ENCODE results near the gene ASCC3.

ASCC3 gene

DNA sequence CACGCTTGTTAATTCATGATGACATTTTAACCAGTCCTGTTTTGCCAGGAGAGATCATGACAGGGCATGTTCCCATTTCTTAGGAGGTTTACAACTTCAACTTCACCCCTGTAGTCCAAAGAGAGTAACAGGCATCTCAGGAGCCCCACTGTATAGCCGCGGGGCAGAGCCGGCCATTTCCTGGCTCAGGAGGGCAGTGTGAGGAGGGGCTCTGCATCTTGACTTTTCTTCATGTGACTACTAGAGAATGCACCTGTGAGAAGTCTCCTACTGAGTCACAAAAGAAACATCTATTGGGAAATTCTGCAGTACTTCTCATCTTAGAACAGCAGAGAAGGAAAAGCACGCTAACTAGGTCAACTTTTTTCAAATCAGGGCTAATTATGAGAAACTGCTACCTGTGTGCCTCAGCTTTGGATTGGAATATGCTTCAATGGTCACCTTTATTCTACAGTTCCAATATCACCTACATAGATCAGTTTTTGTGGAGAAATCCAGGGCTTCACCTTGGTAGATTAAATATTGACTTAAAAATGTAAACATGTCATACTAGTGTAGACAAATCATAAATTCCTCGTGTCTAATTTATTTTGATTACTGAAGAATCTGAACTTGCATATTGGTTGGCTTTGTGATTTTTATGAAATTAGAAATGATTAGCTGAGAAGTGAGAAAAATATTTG, 387.8 kb downstream of the ASCC3 start:
- DNase-seq (ENCODE audit: low read depth, low spot score) = no peak

DNA sequence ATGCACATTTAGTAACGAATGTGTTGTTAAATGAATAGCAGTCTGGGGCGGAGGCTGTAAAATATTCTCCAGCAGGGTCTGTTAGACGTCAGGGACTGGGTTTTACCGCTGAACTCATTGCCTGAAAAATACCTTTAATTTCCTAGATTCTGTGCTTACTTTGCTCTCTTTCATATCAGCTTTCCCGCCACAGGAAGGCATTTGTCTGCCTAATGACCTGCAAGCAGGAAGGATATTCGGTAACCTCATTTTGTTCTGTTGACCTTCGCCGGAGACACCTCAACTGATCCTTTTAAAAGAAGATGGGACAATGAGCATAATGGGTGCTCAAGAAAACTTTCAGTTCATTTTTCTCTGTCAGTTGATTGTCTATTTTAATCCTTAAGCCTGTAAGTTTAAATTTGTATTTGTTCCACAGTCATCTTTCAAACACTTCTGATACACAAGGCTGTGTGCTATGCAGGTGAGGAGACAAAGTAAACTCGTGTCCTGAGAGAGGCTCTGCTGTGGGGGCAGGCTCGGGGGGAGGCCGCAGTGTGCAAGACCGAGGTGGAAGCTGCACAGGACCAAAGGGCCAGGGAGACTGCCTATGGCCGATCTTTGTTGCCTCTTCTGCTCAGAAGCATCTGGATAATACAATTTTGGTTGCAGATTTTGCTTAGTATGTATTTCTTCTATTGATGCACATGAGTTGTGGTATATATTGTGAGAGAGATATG, 389.0 kb downstream of the ASCC3 start:
- DNase-seq (ENCODE audit: low read depth, low spot score) = no peak

- DNase-seq (ENCODE audit: low read depth, low spot score) = no peak
These were observed 391.1 kb downstream of the ASCC3 start for GRCh38 chr6:100490065-100490464.

- DNase-seq (ENCODE audit: low read depth, low spot score) = no peak
These were observed 392.9 kb downstream of the ASCC3 start for GRCh38 chr6:100488244-100488643.

- no peak for DNase-seq (ENCODE audit: low read depth, low spot score)
These were observed 393.5 kb downstream of the ASCC3 start for GRCh38 chr6:100487638-100488037.

DNA sequence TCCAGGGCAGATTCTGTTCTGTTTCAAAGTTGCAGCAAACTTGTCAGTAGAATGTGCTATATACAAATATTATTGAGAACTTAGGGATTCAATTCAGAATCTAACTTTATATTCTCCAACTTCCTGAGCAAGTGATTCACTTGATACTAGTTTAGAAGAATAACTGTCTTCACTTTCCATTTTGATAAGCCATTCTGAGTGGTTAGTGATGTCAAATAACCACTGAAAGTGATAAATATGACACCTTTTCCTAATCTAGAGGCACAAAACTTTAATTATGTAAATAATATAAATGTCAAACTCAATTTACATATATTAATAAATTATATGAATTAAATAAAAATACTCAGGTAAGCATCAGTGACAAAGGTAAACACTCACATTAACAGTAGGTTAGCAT, 395.9 kb downstream of the ASCC3 start:
- DNase-seq (ENCODE audit: low read depth, low spot score) = no peak

DNA sequence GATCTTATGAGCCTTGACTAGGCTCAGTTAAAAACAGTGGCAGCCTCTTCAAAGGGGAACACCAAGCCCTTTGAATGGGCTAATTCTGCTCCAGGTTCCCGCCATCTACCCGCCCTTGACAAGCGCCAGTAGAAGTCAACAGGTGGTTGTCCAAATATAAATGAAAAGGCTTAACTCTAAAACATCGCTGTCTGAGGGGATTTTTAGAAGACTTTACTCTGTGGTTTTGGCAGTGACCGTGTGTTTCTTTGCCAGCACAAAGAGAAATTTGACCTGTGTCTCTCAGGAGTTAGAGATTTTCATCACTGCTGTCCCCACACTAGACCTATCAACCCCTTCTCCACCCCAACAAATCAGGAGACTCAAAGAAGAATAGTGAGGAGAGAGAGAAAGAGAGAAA, 396.7 kb downstream of the ASCC3 start:
- no peak for DNase-seq (ENCODE audit: low read depth, low spot score)

- DNase-seq (ENCODE audit: low read depth, low spot score) = no peak
These were observed 398.4 kb downstream of the ASCC3 start for GRCh38 chr6:100482698-100483097.

- DNase-seq (ENCODE audit: low read depth, low spot score) = no peak
These were observed 401.7 kb downstream of the ASCC3 start for GRCh38 chr6:100479179-100480035.

GRCh38 chr6:100475554-100476320, 405.4 kb downstream of the ASCC3 start:
- DNase-seq (ENCODE audit: low read depth, low spot score) = no peak

- no peak for DNase-seq (ENCODE audit: low read depth, low spot score)
These were observed 407.9 kb downstream of the ASCC3 start for GRCh38 chr6:100473182-100473581.

GRCh38 chr6:100472674-100473073, 408.5 kb downstream of the ASCC3 start:
- no peak for DNase-seq (ENCODE audit: low read depth, low spot score)

- DNase-seq (ENCODE audit: low read depth, low spot score) = no peak
These were observed 410.6 kb downstream of the ASCC3 start for GRCh38 chr6:100470422-100471120.

GRCh38 chr6:100469101-100469859, 411.8 kb downstream of the ASCC3 start:
- no peak for DNase-seq (ENCODE audit: low read depth, low spot score)

- DNase-seq (ENCODE audit: low read depth, low spot score) = no peak
These were observed 413.0 kb downstream of the ASCC3 start for GRCh38 chr6:100468016-100468622.

DNA sequence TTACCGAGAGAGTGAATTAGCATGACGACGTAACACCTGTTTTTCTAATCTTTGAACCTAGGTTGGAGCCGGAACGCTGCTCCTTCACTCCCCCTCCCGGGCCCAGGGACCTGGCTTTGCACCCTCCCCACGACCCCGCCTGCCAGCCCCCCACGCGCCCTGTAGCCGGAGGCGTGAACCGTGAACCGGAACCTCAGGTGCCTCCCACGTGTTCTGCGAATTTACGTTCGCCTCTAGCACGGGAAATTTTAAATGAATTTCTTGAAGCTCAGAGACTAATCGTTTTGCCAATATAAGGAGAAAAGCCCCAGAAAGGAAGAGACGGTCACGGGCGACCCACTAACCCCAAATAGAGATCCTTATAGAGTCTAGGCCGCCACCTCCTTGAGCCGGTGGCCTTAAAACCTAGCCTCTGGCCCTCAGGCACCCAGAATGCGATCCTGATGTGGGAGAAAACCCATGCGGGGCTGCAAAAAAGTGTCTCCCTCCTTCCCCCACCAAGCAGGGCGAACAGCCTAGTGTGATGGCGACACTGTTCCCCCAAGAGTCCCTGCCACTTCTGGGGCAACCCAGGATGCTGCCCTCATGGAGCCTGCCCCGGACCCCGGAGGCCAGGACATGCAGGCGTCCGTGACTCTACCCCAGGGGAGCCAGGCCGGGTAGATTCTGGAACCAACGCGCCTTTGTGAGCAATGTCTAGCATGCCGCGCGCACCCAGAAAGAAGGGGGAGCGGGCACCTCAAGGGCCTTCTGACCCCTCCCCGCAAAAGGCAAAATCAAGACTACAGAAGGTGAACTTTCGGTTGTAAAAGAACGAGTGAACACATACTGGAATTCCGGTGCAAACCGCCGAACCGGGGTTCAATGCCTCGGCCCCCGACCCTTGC, 413.8 kb downstream of the ASCC3 start:
- no peak for DNase-seq (ENCODE audit: low read depth, low spot score)

GRCh38 chr6:100466410-100467128, 414.6 kb downstream of the ASCC3 start:
- no peak for DNase-seq (ENCODE audit: low read depth, low spot score)
